HepG2 (cell line): ENCODE data around the gene MLYCD. TPM values are rescaled to one million over a fixed set of nuclear protein-coding genes. Genes with fewer than 3 reads are reported as not detected.

ENCODE experiments used
- BORCS8-MEF2B ChIP-seq: sonication (generic); formaldehyde crosslinking; IDR thresholded peaks from 2 replicates; pipeline ENCODE4 v1.8.0; 2022; ENCODE audit warnings: mild to moderate bottlenecking, missing genetic modification reagents
- E2F5 ChIP-seq: sonication (generic); formaldehyde crosslinking; conservative IDR thresholded peaks from 2 replicates; pipeline ENCODE4 v1.4.0; 2020; ENCODE audit warnings: missing genetic modification reagents
- KDM1A ChIP-seq: IDR thresholded peaks from 2 replicates; pipeline ENCODE4 v1.6.1; 2016; ENCODE audit warnings: missing compliant biosample characterization
- LRRFIP1 ChIP-seq: sonication (generic); formaldehyde crosslinking; conservative IDR thresholded peaks from 2 replicates; pipeline ENCODE4 v1.4.0; 2020; ENCODE audit warnings: missing genetic modification reagents
- NCOR1 ChIP-seq: fragments of 200-600 bp; sonication (generic); IDR thresholded peaks from 2 replicates; pipeline ENCODE4 v1.7.0; 2017; ENCODE audit warnings: antibody characterized with exemption, low read length, borderline replicate concordance
- POGZ ChIP-seq: sonication (generic); formaldehyde crosslinking; IDR thresholded peaks from 2 replicates; pipeline ENCODE4 v1.4.0; 2020; ENCODE audit warnings: mild to moderate bottlenecking, missing genetic modification reagents
- RAD21 ChIP-seq: fragments of 450-650 bp; formaldehyde crosslinking; IDR thresholded peaks from 2 replicates; pipeline ENCODE4 v1.5.0; 2020; ENCODE audit warnings: mild to moderate bottlenecking
- RFX3 ChIP-seq: IDR thresholded peaks from 2 replicates; pipeline ENCODE4 v1.6.1; 2016; ENCODE audit warnings: missing biosample characterization, missing genetic modification reagents
- SAP130 ChIP-seq: IDR thresholded peaks from 2 replicates; pipeline ENCODE4 v1.6.1; 2016; ENCODE audit warnings: low read depth
- SOX13 ChIP-seq, 3 experiments: fragments of 450-650 bp in 1 of 3; sonication (generic) in 1 of 3; formaldehyde crosslinking in 1 of 3; IDR thresholded peaks in 2 of 3; conservative IDR thresholded peaks in 1 of 3; 2 replicates each; pipeline versions ENCODE4 v1.5.0 to v1.6.1; 2016 to 2020; ENCODE audit warnings: antibody characterized with exemption in 1 of 3, mild to moderate bottlenecking in 1 of 3, missing compliant biosample characterization in 1 of 3, missing genetic modification reagents in 1 of 3, moderate library complexity in 1 of 3
- ZNF740 ChIP-seq: sonication (generic); formaldehyde crosslinking; IDR thresholded peaks from 2 replicates; pipeline ENCODE4 v1.4.0; 2020; ENCODE audit warnings: missing genetic modification reagents
- polyA plus RNA-seq, 8 experiments: library from polyadenylated mRNA; depleted of rRNA in 3 of 8; stranded (reverse) in 7 of 8; unstranded in 1 of 8; fragments of >200 nt; fragmentation: Illumina TruSeq in 4 of 8; extraction: Trizol in 4 of 8; gene quantifications; 2 replicates each; pipeline versions ENCODE4 v1.2.1 to v1.2.3, GENCODE V29; 2011 to 2016; ENCODE audit warnings: low read depth in 4 of 8, missing spikeins in 1 of 8, mixed read lengths in 1 of 8; ENCODE audit not compliant: insufficient read depth in 1 of 8
- total RNA-seq, 5 experiments: library from RNA; depleted of rRNA; stranded (reverse); fragments of >200 nt; fragmentation: Illumina TruSeq; extraction: Trizol; gene quantifications; 2 replicates each; pipeline ENCODE4 v1.2.3, GENCODE V29; 2016; ENCODE audit warnings: low read depth in 1 of 5
- TF ChIP-seq, protein P1 (sequence below): sonication (generic); formaldehyde crosslinking; IDR thresholded peaks from 2 replicates; pipeline ENCODE4 v1.4.0; 2020; ENCODE audit warnings: missing genetic modification reagents
- TF ChIP-seq, protein P2 (sequence below): sonication (generic); formaldehyde crosslinking; IDR thresholded peaks from 2 replicates; pipeline ENCODE4 v1.5.0; 2020; ENCODE audit warnings: mild to moderate bottlenecking, missing genetic modification reagents, borderline replicate concordance

The MLYCD gene
- total and polyA plus RNA-seq, 2 of the 13 experiments (the other 11 are each of a cell fraction or from before 2014, with no cell fraction given), result 1.8 to 4.0 TPM

DNA sequence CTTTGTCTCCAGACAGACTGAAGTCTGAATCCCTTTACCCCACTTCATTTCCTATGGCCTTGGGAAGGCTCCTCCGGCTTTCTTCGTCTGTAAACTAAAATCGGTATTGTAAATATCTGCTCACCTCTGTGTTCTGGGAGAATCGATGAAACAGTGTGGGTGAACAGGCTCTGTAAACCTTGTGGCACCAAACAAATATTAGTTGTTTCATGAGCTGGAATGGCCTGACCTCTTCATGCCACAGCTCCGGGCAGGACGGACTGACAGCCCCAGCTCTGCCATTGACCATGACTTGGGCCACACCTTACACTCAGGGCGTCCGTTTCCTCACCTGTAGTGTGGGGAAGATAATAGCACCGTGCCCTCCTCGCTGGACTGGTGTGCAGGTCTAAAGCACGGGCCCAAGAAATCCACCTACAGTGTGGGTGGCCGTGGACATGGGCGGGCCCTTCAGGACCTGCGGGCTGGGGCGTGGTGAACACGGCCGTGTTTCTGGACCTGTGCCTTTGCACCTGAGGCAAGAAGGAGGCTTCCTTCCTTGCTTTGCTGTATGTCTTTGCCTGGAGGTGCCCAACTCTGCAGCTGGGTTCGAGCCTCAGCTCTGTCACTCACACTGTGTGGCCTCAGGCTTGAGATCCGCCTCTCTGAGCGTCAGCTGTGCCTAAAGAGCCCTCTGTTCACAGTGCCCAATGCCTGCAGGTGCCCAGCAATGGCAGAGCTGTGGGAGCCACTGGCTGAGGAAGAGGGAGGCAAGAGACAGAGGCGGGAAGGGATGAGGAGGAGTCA, 48.1 kb downstream of the MLYCD start (continued):
- TF ChIP-seq LRRFIP1 (CRISPR knock-in tag) (no peak), RFX3 (no peak), SAP130 (CRISPR knock-in tag) (peak; percentile 68), BORCS8-MEF2B (CRISPR knock-in tag) (0 out of 2 replicates have a peak, but pooled peaks have one; percentile 8), KDM1A (CRISPR knock-in tag) (no peak), E2F5 (CRISPR knock-in tag) (no peak), NCOR1 (no peak), ZNF740 (no peak), RAD21 (no peak), SOX13 (IDR thresholded peaks at IDR 0.05) (no peak), SOX13 (CRISPR knock-in tag; conservative IDR thresholded peaks at IDR 0.05 in 1 of 2, IDR thresholded peaks at IDR 0.05 in 1 of 2) (peak in 1 of 2 experiments; percentile 79; a peak in 2 of 4 replicates), POGZ (CRISPR knock-in tag) (no peak; the same call in 1 of the 2 replicates)
- TF ChIP-seq, protein P1, sequence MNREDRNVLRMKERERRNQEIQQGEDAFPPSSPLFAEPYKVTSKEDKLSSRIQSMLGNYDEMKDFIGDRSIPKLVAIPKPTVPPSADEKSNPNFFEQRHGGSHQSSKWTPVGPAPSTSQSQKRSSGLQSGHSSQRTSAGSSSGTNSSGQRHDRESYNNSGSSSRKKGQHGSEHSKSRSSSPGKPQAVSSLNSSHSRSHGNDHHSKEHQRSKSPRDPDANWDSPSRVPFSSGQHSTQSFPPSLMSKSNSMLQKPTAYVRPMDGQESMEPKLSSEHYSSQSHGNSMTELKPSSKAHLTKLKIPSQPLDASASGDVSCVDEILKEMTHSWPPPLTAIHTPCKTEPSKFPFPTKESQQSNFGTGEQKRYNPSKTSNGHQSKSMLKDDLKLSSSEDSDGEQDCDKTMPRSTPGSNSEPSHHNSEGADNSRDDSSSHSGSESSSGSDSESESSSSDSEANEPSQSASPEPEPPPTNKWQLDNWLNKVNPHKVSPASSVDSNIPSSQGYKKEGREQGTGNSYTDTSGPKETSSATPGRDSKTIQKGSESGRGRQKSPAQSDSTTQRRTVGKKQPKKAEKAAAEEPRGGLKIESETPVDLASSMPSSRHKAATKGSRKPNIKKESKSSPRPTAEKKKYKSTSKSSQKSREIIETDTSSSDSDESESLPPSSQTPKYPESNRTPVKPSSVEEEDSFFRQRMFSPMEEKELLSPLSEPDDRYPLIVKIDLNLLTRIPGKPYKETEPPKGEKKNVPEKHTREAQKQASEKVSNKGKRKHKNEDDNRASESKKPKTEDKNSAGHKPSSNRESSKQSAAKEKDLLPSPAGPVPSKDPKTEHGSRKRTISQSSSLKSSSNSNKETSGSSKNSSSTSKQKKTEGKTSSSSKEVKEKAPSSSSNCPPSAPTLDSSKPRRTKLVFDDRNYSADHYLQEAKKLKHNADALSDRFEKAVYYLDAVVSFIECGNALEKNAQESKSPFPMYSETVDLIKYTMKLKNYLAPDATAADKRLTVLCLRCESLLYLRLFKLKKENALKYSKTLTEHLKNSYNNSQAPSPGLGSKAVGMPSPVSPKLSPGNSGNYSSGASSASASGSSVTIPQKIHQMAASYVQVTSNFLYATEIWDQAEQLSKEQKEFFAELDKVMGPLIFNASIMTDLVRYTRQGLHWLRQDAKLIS (CRISPR knock-in tag), result no peak
- TF ChIP-seq, protein P2, sequence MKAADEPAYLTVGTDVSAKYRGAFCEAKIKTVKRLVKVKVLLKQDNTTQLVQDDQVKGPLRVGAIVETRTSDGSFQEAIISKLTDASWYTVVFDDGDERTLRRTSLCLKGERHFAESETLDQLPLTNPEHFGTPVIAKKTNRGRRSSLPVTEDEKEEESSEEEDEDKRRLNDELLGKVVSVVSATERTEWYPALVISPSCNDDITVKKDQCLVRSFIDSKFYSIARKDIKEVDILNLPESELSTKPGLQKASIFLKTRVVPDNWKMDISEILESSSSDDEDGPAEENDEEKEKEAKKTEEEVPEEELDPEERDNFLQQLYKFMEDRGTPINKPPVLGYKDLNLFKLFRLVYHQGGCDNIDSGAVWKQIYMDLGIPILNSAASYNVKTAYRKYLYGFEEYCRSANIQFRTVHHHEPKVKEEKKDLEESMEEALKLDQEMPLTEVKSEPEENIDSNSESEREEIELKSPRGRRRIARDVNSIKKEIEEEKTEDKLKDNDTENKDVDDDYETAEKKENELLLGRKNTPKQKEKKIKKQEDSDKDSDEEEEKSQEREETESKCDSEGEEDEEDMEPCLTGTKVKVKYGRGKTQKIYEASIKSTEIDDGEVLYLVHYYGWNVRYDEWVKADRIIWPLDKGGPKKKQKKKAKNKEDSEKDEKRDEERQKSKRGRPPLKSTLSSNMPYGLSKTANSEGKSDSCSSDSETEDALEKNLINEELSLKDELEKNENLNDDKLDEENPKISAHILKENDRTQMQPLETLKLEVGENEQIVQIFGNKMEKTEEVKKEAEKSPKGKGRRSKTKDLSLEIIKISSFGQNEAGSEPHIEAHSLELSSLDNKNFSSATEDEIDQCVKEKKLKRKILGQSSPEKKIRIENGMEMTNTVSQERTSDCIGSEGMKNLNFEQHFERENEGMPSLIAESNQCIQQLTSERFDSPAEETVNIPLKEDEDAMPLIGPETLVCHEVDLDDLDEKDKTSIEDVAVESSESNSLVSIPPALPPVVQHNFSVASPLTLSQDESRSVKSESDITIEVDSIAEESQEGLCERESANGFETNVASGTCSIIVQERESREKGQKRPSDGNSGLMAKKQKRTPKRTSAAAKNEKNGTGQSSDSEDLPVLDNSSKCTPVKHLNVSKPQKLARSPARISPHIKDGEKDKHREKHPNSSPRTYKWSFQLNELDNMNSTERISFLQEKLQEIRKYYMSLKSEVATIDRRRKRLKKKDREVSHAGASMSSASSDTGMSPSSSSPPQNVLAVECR, result peak; percentile 32; the same call in 1 of the 2 replicates
